HT-29 (cell line): Measurements from ENCODE around the gene SCRG1. TPM values are rescaled to one million over a fixed set of nuclear protein-coding genes. Genes with fewer than 3 reads are reported as not detected.

Experiments used
- DNase-seq: peaks from one replicate; pipeline ENCODE4 v3.0.0-alpha.2; 2015; ENCODE audit warnings: low spot score
- small RNA-seq: library from RNA; depleted of rRNA; stranded (forward); fragments of <200 nt; gene quantifications from one replicate; pipeline ENCODE3, GENCODE V24; 2014
- total RNA-seq: library from RNA; depleted of rRNA; stranded (reverse); fragments of >200 nt; shearing (Covaris generic); gene quantifications from 2 replicates; pipeline ENCODE4 v1.2.3, GENCODE V29; 2014; rRNA removed

The SCRG1 gene
- total RNA-seq, 1 experiment from 2014 or later, result not detected

- no peak for DNase-seq
These were observed 36.2 kb downstream of the SCRG1 start for GRCh38 chr4:173362666-173363065.

GRCh38 chr4:173360587-173361221 is 38.2 kb downstream of the SCRG1 start:
- DNase-seq, result peak; percentile 24

GRCh38 chr4:173357939-173358338 is 41.0 kb downstream of the SCRG1 start:
- DNase-seq, result no peak

- no peak for DNase-seq
These were observed 51.4 kb downstream of the SCRG1 start for GRCh38 chr4:173347467-173347866.

GRCh38 chr4:173346074-173346473 is 52.8 kb downstream of the SCRG1 start:
- DNase-seq, result no peak

- no peak for DNase-seq
These were observed 53.3 kb downstream of the SCRG1 start for GRCh38 chr4:173345648-173346047.

- DNase-seq, result no peak
These were observed 55.0 kb downstream of the SCRG1 start for GRCh38 chr4:173343832-173344397.

- no peak for DNase-seq
These were observed 61.5 kb downstream of the SCRG1 start for GRCh38 chr4:173337463-173337862.

GRCh38 chr4:173334891-173335752 is 63.8 kb downstream of the SCRG1 start:
- peak; percentile 70 for DNase-seq

Small RNAs within 50 kb of the gene (small RNA-seq; reads per million reads assigned to genes)
- gene RNU6-1096P, result not detected

Other genes with a start within 250 kb of the SCRG1 start
- 14.4 and 15.4 TPM in 2 replicates for gene GALNT7, start 230.3 kb downstream of the SCRG1 start, total RNA-seq
- gene HMGB2, start 64.8 kb downstream of the SCRG1 start, total RNA-seq, result 113 and 133 TPM in 2 replicates
- gene SAP30, start 28.2 kb downstream of the SCRG1 start, total RNA-seq, result 17.7 and 21.7 TPM in 2 replicates
- not detected in 2 replicates for gene HAND2, start 131.1 kb upstream of the SCRG1 start, total RNA-seq